Kidney tubule cell (primary cell): ENCODE measurements around the gene RBKS.

Experiments used
- DNase-seq: peaks from one replicate; pipeline ENCODE4 v3.0.0-alpha.2; 2018; ENCODE audit warnings: low spot score

The RBKS gene

DNA sequence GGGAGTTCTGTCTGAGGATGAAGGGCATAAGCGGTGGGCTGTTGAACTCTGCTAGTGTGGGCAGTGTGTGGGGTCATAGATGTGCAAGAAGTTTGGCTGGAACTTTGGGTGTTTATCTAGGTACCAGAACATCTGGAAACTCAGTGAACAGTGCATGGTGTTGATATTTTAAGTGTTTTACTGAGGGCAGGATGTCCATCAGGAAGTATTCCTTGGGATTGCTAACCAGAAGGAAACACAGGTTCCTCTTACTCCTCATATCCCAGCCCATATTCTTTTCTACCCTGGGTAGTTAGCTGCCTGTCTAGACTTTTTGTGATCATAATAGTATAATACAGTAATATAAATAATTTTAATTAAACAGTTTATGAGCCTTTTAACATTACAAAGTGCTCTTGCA, 15.9 kb upstream of the RBKS start:
- DNase-seq: no peak

DNA sequence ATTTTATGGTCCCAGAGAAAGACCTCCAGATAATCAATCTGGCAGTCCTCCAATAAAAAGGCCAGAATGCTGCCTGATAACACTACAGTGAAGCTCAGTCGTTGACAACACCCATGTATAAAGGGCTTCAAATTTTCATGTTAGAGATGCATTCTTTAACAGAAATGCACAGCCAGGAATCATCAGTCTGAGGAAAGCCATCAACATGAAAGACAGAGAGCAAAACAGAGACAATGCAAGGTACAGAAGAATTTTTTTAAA, 14.1 kb upstream of the RBKS start:
- no peak for DNase-seq

DNA sequence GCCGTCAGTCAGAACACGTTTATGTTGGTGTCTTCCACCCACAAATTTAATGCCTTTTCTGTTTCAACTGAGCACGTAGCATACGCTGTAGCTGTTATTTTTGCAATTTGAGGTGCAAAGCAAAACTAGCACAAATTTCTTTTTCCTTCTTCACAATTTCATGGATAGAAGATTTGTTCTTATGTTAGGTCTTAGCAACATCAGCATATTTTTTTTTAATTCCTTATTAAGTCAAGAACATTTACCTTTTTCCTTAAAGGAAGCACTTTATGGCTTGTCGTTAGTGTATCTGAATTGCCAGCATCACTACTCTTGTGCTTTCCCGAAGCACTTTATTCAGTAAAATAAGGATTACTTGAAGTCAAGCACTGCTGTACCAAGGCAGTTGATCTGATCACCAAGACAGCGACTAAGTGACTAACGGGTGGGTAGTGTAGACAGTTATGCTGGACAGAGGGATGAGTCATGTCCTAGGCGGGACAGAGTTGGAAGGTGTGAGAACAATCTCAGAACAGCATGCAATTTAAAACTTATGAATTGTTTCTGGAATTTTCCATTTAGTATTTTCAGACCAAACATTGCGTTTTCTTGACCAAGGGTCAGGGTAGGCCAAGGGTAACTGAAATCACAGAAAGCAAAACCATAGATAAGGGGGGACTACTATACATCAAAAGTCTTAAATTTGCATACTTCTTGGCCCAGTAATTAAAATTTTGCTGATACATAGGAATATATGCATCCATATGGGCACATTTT, 13.6 kb upstream of the RBKS start:
- DNase-seq: peak; percentile 70

DNA sequence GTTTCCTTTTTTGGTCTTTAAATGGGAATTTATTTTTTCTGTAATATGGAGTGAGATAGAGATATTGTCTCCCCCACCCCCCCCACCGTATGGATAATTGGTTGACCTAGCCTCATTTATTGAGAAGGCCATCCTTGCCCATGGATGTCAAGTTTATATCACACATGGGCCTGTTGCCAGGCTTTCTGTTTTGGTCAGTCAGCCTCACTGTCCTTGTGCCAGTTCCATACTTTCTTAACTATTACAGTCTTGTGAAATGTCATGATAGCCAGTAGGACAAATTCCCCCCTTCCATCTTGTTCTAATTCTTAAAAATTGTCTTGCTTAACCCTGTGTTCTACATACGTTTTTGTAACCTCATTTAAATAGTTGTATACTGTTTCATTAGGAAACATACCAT, 12.8 kb upstream of the RBKS start:
- no peak for DNase-seq

DNA sequence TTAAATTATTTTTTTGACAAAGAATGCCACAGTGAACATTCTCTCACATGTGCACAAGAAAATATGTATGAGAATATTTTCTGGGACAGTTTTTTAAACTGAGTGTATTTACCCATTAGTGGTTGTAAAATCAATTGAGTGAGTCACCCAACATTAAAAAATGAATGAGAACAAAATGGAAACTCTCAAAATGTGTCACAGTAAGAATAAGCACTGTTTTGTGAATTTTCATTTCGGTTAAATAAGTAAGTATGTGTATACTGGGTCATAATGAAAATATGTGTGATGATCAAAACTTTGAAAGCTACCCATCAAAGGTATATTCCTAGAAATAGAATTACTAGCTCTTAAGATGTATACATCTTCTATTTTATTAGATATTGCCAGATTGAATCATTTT, 11.9 kb upstream of the RBKS start:
- no peak for DNase-seq

DNA sequence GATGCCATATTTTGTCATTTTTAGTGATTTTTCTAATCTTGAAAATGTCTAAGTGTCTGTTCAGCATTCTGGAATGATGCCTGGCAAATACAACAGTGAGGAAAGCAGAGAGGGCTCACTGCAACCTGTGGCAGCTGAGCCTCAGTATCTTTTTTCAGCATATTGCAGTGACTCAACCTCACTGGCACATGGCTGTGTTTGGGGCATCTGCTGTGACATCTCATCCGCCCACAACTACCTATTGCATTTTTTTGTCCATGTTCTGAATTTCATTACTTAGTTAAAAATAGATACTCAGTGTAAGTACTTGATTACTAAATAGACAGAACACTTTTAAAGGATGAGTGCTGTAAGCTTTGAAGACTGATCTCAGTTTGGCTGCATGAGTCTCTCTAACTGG, 11.0 kb upstream of the RBKS start:
- no peak for DNase-seq

DNA sequence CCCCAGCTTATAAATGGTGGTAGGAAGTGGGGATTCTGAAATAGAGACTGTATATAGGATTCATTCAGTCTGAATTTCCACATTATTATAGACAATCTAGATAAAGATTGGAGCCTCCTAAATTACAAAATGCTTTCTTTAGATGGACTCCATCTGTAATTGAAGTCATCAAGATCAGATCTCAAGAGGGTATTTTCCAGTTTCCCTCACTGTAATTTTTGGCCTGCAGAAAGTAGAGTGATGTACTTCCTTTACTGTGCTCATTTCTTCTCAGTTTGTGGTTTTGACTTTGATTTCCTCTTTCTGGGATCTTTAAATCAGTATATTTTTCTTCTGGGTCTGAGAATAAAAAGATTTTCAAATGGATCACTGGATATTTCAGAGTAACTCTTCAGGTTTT, 7.5 kb upstream of the RBKS start:
- DNase-seq: no peak

DNA sequence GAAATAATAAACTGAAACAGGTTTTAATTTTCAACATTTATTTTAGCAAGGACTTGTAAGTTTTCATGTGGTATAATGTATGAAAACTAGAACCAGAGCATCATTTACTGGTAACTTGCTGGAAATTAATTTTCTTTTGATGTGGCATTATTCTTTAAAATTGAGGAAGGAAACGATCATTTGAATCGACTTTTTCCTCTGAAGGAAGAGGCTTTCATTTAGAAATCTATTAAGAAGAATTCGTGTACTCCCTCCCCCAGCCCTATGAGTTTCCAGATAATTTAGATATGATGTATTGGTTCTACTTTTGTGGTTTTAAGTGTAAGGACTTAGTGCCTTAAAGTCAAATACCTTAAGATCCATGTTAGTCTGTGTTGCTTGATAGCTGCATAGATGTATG, 2.8 kb upstream of the RBKS start:
- DNase-seq: no peak

DNA sequence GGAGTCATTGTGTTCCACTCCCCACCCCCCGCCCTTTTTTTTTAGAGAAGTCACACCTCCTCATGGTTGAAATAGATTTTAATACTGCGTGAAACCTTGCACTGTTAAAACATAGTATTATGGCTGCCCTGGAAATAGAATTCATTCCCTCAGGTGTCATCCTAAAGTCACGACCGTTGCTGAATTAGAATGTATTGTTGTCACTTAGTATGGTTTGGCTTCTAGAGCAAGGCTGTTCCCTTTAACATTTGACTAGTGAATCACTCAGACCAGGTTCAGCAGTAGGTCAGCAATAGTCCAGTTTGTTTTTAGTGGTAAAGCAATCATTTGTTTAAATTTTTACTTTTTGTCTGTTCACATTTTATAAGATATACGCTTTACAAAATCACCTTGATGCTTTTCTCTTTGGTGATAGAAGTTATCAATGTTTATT, 1.5 kb upstream of the RBKS start:
- DNase-seq: peak; percentile 71

DNA sequence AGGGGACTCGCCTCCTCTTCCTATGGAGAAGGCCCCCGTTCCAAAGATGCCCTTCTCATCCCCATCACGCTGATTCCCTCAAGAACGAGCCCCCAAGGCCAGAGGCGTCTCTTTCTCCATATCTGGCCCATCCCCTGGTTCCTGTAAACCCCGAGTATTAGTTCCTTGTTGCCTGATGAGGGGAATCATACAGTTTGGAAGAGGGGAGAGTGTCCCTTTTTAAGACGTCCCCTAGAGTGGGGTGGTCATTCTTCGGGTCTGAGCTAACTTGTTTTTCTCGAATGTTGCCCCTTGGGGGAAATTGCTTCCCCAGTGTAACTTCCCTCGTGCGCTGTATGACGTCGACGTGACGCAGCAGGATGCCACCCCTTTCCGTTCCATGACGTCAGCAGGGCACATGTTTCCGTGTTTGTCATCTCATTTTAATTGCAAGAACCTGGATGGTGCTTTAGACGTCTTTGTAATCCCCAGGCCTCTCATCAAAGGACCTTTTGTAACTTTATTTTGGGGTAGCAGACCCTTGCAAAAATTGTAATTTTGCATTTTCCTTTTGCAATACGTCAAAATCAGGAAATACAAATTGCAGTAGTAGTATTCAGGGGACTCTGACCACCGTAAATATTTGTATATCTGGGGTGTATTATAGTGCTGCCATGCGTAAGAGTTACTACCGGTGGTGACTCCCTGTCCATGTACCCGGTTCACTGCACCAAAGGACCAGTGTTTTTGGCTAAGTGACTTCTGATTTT, 911 bp upstream of the RBKS start:
- peak; percentile 78 for DNase-seq

DNA sequence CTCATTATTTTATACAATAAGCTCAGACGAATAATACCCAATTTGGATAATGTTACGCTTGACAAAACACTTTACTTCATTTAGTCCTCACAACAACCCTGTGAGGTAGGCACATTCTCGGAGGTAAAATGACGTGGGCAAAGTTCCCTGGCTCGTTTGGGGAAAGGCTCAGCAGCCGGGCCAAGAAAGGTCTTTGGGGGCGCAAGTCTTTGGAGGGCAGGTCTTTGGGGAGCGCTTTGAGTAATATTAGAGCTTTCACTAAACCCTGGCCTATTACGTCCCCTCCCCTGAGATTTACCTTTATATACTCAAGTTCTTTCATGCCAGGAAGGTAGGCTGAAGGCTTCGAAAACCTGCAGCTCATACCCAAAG, 427 bp downstream of the RBKS start:
- DNase-seq: peak; percentile 70

DNA sequence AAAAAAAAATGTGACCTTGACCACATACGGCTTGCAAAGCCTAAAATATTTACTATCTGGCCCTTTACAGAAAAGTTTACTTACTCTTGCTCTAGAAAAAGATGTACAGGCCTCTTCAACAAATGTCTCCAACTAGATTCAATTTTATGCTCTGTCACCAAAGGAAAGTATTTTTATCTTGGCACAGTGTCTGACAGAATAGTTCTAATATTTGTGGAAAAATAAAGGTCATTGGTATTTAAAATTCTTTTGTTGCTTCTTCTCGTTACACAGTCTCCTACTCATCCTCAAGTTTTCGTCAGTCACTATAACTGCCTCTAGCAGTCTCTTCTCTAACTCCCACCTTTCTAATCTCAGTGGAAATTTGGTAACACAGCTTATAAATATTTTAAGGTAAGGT, 1.4 kb downstream of the RBKS start:
- peak; percentile 48 for DNase-seq

DNA sequence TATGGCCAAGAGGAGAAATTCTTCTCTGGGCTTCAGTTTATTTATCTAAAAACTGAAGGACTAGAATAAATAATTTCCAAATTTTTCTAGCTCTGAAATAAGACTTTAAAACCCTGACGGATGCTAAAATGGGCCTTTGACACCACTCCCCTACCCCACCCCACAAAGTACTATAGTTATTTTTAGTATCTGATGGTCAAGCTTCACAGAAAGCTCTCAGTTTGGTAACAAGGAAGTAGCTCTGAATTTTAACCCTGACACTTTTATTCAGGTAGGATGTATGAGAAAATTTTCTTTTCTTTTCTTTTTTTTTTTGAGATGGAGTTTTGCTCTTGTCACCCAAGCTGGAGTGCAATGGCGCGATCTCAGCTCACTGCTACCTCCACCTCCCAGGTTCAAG, 2.4 kb downstream of the RBKS start:
- DNase-seq: peak; percentile 40

DNA sequence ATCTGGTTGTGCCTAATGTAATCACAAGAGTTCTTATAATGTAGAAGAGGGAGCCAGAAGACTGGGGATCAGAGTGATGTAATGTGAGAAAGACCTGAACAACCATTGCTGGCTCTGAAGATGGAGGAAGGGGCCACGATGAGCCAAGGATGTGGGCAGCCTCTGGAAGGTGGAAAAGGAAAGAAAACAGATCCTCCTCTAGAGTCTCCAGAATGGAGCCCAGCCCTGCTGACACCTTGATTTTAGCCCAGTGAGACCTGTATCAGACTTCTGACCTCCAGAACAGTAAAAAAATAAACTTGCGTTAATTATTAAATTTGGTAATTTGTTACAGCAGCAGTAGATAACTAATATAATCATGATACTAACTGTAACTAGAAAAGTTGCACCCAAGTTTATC, 3.1 kb downstream of the RBKS start:
- DNase-seq: peak; percentile 18

DNA sequence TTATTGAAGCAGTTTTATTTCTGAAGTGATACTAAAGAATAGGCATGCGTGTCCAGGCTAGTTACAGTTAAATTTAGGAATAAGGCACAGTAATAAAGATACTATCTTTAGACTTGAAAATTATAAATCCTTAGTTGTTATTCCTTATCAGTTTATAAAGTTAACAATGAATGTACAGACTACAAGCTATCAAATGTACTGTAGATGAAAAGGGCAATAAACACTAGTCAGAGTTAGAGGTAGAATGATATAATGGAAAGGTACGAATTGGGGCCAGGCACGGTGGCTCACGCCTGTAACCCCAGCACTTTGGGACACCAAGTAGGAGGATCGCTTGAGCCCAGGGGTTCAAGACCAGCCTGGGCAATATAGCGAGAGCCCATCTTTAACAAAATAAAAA, 3.9 kb downstream of the RBKS start:
- DNase-seq: no peak

DNA sequence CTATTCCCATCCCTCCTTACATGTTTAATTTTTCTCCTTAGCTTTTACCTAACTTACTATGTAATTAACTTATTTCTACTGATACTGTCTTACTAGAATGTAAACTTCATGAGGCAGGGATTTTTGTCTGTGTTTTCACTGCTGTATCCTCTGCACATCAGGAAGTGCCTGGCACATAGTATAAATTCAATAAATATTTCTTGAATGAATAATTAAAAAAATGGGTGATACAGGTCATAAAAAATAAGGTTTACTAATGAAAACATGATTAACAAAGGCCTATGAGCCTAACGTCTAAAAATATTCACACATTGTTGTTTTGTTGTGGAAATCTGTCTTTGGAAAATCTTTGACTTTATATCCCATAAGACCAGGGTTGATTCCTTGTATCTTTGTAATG, 4.5 kb downstream of the RBKS start:
- peak; percentile 73 for DNase-seq

DNA sequence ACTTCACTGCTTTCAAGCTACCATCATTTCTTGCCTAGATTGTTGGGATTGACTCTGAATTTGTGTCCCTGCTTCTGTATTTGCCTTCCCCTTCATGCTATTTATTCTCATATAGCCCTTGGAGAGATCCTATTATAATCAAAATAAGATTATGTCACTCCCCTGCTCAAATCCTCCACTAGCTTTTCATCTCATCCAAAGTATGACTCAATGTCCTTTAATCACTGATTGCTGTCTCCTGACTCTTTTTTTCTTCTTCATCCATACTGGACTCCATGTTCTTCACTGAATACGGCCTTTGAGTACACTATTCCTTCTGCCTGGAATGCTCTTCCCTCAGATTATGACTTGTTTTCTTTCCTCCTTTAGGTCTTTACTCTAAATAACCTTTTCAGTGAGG, 5.0 kb downstream of the RBKS start:
- DNase-seq: peak; percentile 62

DNA sequence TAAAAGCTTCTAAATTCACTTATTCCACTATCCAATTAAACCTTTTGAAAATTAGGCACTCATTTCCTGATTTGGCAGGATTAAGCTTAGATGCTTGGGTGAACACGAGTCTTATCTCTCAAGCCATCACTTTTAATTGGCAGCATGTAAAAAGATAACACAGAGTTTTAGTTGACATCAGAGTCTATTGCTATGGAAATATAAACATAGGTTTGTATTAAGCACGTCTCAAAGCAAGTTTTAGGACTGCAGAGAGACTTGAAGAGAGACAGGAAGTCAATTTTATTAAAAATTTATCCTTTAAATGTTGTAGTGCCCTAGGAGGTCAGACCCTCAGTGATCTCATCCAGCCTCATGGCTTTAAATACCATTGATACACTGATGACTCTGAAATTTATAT, 5.6 kb downstream of the RBKS start:
- peak; percentile 47 for DNase-seq

DNA sequence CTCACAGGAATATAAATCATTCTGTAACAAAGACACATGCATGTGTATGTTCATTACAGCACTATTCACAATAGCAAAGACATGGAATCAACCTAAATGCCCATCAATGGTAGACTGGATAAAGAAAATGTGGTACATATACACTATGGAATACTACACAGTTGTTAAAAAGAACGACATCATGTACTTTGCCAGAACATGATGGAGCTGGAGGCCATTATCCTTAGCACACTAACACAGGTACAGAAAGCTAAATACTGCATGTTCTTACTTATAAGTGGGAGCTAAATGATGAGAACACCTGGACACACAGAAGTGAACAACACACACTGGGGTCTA, 7.6 kb downstream of the RBKS start:
- DNase-seq: peak; percentile 21

DNA sequence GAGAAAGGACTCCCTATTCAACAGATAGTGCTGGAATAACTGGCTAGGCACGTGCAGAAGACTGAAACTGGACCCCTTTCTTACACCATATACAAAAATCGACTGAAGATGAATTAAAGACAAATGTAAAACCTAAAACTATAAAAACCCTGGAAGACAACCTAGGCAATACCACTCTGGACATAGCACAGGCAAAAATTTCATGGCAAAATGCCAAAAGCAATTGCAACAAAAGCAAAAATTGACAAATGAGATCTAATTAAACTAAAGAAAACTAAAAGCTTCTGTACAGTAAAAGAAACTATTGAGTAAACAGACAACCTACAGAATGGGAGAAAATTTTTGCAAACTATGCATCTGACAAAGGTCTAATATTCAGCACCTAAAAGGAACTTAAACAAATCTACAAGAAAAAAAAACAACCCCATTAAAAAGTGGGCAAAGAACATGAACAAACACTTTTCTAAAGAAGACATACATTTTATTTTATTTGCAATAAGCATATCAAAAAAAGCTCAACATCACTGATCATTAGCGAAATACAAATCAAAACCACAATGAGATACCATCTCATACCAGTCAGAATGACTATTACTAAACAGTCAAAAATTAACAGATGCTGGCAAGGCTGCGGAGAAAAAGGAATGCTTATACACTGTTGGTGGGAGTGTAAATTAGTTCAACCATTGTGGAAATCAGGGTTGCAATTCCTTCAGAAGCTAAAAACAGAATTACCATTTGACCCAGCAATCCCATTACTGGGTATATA, 8.2 kb downstream of the RBKS start:
- DNase-seq: peak; percentile 90

DNA sequence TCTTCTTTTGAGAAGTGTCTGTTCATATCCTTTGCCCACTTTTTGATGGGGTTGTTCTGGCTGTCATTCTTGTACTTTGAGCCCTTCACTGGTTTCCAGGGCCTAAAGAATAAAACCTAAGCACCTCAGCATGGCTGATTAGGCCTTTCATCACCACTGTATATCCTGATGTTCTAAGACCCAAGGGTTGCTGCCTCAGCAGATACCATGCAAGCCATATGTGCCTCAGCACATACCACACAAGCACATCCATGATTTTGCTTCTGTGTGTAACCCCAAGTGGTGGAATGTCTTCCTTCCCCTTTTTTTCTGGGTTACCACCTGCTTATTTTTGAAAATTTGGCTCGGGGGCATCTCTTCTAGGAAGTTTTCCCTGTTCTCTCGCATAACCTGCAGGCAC, 11.4 kb downstream of the RBKS start:
- DNase-seq: no peak

DNA sequence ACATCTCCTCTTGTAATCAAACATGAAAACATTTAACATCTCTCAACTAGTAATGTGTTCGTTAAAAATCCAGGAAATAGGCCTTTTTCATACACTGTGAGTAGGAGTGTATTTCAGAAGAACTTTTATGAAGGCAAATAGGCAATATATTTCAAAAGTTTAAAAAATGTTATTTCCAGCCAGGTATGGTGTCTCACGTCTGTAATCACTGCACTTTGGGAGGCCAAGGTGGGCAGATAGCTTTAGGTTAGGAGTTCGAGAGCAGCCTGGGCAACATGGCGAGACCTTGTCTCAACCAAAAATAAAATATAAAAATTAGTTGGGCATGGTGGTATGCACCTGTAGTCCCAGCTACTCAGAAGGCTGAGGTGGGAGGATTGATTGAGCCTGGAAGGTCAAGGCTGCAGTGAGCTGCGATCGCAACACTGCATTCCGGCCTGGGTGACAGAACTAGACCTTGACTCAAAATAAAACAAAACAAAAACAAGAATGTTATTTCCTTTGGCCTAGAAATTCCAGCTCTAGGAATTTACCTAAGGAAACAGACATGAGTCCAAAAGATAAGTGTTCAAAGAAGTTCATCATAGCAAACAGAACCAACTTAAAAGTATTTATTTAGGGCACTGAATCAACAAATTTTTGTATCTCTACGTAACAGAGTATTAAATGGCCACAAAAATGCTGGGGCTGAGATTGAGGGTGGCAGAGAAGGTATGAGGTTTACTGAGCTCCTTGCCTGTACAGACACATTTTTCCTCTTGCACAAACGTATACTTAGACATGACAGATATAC, 14.9 kb downstream of the RBKS start:
- no peak for DNase-seq

DNA sequence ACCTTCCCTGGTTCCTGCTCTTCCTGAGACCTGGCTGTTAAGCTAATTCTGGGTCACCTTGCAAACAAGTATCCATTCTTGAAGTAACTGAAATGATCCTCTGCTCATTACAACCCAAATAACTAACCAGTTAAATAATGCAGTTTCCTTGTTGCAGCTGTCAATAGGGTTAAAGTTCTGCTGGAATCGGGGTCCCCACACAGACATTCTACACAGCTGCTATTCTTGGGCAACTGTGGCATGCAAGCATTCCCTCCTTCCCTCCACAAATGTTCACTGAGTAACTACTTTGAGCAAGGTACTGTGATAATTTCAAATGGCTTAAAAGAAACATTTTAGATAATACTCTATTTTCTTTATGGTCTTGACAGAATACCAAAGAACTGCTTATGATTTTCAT, 17.1 kb downstream of the RBKS start:
- no peak for DNase-seq
